ENCODE data around the gene PSMB11. TPM values are rescaled to one million over a fixed set of nuclear protein-coding genes. Genes with fewer than 3 reads are reported as not detected.

PSMB11 gene
- total RNA-seq, 1 experiment from 2014 or later: not detected

- TF ChIP-seq ZBTB33 (IDR thresholded peaks at IDR 0.05; ENCODE audit: extremely low read depth, insufficient replicate concordance, low read length) (no peak), SP1 (IDR thresholded peaks at IDR 0.05; ENCODE audit: low read depth) (no peak), EGR1 (IDR thresholded peaks at IDR 0.05; ENCODE audit: low read depth) (0 out of 2 replicates have a peak, but pooled peaks have one; percentile 48), ELF1 (IDR thresholded peaks at IDR 0.05; ENCODE audit: borderline replicate concordance, low read depth) (no peak), CEBPB (IDR thresholded peaks at IDR 0.05; ENCODE audit: low read depth) (no peak), ATF3 (IDR thresholded peaks at IDR 0.05) (no peak), POLR2AphosphoS5 (IDR thresholded peaks at IDR 0.05; ENCODE audit: low read depth, low read length) (no peak; the same call in 1 of the 2 replicates), ZNF274 (IDR thresholded peaks at IDR 0.05; ENCODE audit: low read depth, low read length) (no peak), YY1 (IDR thresholded peaks at IDR 0.05; ENCODE audit: extremely low read depth, insufficient replicate concordance, low read depth, low read length) (no peak), JUND (IDR thresholded peaks at IDR 0.05) (no peak), FOSL1 (IDR thresholded peaks at IDR 0.05; ENCODE audit: low read depth) (no peak), EZH2phosphoT487 (IDR thresholded peaks at IDR 0.05; ENCODE audit: borderline replicate concordance) (no peak)
Observed at GRCh38 chr14:23056956-23057756, 15.1 kb downstream of the PSMB11 start, which contains the start of gene CDH24 (continued).
